Articular chondrocyte of knee joint (primary cell): ENCODE results near the gene BBS9. TPM values are rescaled to one million over a fixed set of nuclear protein-coding genes. Genes with fewer than 3 reads are reported as not detected.

ENCODE experiments used
- small RNA-seq: library from RNA; depleted of rRNA; stranded (forward); fragments of <200 nt; gene quantifications from one replicate; pipeline ENCODE3, GENCODE V24; 2012
- total RNA-seq: library from RNA; depleted of rRNA; stranded (reverse); fragments of >200 nt; gene quantifications from 2 replicates; pipeline ENCODE4 v1.2.3, GENCODE V29; 2012

The BBS9 gene
- 25.3 and 31.7 TPM in 2 replicates for total RNA-seq

DNA sequence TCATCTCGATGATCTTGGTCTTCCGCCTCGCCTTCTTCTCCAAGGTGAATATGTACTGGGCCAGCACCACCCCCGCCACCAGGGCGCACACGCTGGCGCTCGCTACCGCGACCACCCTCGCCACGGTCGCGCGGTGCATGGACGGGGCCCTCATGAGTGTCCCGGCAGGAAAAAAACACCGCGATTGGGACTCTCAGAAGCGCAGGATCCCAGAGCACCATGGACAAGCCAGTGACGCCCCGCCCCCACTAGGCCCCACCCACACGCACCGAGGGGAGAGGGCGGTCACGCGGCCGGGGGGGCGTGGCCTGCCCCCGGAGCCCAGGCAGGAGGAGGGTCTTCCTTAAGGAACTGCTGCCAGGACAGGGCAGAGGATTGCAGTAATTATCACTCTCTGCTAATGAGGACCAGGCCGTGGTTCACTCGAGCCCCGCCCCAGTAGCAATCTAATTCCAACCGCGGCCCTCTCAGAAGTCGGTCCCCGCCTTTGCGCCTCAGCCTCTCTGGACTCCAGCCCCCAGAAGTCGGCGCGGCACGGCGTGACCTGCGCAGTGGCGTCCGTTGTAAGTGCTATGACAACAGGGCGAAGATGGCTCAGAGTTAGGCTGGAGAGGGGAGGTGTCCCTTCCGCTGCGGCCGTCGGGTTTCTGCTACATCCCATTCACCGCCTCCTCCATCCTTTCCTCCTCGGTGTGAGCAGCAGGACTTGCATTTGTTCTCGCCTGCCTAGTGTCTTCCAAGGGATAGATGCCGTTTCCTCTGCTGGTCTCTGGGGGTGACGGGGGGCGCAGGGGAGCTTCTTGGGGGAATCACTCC lies at the start of gene BBS9:
Gene BBS9 (plus strand): TSS at position 575 of the 816 bp plus-strand sequence. CDS start 16,689 bp downstream, outside the sequence.

DNA sequence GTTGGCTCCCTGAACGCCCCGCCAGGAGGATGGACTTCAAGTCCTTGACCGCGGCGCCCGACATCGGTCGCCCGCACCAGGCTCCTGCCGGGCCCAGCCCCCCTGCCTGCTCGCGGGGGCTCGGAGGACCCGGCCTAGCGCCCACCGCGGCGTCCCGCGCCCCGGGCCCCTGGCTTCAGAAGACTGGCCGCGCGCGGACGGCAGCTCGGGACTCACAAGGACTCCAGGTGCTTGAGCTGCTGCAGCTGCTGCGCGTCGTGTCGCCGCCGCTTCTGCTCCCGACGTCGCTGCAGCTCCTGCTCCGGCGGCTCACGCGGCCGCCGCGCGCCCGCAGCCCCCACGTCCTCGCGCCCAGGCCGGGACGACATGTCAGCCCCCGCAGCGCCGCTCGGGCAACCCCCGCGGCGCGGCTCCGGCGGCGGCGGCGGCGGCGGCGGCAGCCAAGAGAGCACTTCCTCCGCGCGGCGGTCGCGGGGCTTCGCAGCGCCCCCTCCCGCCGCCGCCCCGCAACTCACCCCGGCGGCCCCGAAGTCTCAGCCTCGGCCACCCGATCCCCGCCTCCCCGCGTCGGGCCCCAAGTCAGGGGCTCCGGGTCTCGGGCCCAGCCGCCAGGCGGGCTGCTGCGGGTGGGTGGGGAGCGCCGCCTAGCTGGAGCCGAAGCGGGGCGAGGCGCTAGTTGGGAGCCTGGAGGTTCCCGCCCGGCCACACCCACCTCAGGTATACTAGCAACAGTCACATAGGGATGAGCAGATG lies 20.2 kb upstream of the BBS9 start, which contains the start of gene RP9:
Gene RP9 (minus strand): TSS at position 400 of the 753 bp plus-strand sequence. CDS start 32 bp downstream, at position 368.

Small RNA genes within 50 kb of the gene (small RNA-seq; reads per million reads assigned to genes)
- gene AC007312.1 (not detected), gene AC074338.1 (not detected), gene RNA5SP229 (not detected)

Other genes with a start within 250 kb of the BBS9 start
- 35.1 and 43.0 TPM in 2 replicates for gene KBTBD2, start 237.8 kb upstream of the BBS9 start, total RNA-seq
- 296 and 300 TPM in 2 replicates for gene FKBP9, start 172.1 kb upstream of the BBS9 start, total RNA-seq
- gene NT5C3A, start 66.8 kb upstream of the BBS9 start, total RNA-seq = 27.7 and 30.1 TPM in 2 replicates
- 5.9 and 6.1 TPM in 2 replicates for gene RP9, start 20.2 kb upstream of the BBS9 start, total RNA-seq